NCI-H345 treated with DMSO at 0.1 percent for 48 hours (cell line): ENCODE measurements around the gene AFF3.

Source experiments
- DNase-seq: peaks from one replicate; lab custom pipeline; 2025; ENCODE audit not compliant: unreplicated experiment; lab: John Stamatoyannopoulos, UW

The AFF3 gene

GRCh38 chr2:99622534-99622933 is 519.9 kb downstream of the AFF3 start:
- DNase-seq, result no peak

- DNase-seq, result no peak
Observed at GRCh38 chr2:99621774-99622173, 520.6 kb downstream of the AFF3 start.

- DNase-seq, result no peak
Observed at GRCh38 chr2:99621106-99621505, 521.3 kb downstream of the AFF3 start.

GRCh38 chr2:99619151-99619550 is 523.2 kb downstream of the AFF3 start:
- no peak for DNase-seq

- DNase-seq, result no peak
Observed at GRCh38 chr2:99618579-99619097, 523.8 kb downstream of the AFF3 start.

- no peak for DNase-seq
Observed at GRCh38 chr2:99617811-99618210, 524.6 kb downstream of the AFF3 start.

- DNase-seq, result no peak
Observed at GRCh38 chr2:99615247-99615771, 527.1 kb downstream of the AFF3 start.

- no peak for DNase-seq
Observed at GRCh38 chr2:99613980-99614379, 528.4 kb downstream of the AFF3 start.

GRCh38 chr2:99611786-99612185 is 530.6 kb downstream of the AFF3 start:
- DNase-seq, result no peak

- DNase-seq, result no peak
Observed at GRCh38 chr2:99611034-99611433, 531.4 kb downstream of the AFF3 start.

GRCh38 chr2:99609851-99610381 is 532.5 kb downstream of the AFF3 start:
- no peak for DNase-seq

GRCh38 chr2:99608861-99609260 is 533.5 kb downstream of the AFF3 start:
- no peak for DNase-seq

GRCh38 chr2:99607861-99608491 is 534.4 kb downstream of the AFF3 start:
- DNase-seq, result peak; percentile 15

GRCh38 chr2:99607454-99607853 is 534.9 kb downstream of the AFF3 start:
- no peak for DNase-seq

GRCh38 chr2:99605036-99605435 is 537.4 kb downstream of the AFF3 start:
- no peak for DNase-seq

GRCh38 chr2:99602476-99602875 is 539.9 kb downstream of the AFF3 start:
- no peak for DNase-seq

GRCh38 chr2:99600981-99601651 is 541.3 kb downstream of the AFF3 start:
- DNase-seq, result no peak

- no peak for DNase-seq
Observed at GRCh38 chr2:99598441-99598840, 543.9 kb downstream of the AFF3 start.

GRCh38 chr2:99597616-99598015 is 544.8 kb downstream of the AFF3 start:
- no peak for DNase-seq

- no peak for DNase-seq
Observed at GRCh38 chr2:99595373-99595772, 547.0 kb downstream of the AFF3 start.

GRCh38 chr2:99593692-99594427 is 548.5 kb downstream of the AFF3 start:
- no peak for DNase-seq
